ENCODE data around the gene CPZ.

The CPZ gene

GRCh38 chr4:8666581-8666980 lies 74.0 kb downstream of the CPZ start:
- Histone ChIP-seq H3K4me3 (replicated peaks; ENCODE audit: low read depth, low read length) (no peak overlapping the region), H3K36me3 (ENCODE audit: control insufficient read depth, insufficient read depth, low read length) (no peaks in the 10 kb centered on the region), H3K27me3 (replicated peaks; ENCODE audit: control insufficient read depth, insufficient read depth, low read length) (no peaks in the 10 kb centered on the region; the same call in 1 of the 2 replicates)
- TF ChIP-seq CTCF (IDR thresholded peaks at IDR 0.05; ENCODE audit: insufficient read depth, low read length, poor library complexity, severe bottlenecking), result no peak
- no peak for DNase-seq (ENCODE audit: extremely low read depth, insufficient read length)

Data from GM06990 (cell line).